Panc1 (cell line): ENCODE data around the gene SOX21. TPM values are rescaled to one million over a fixed set of nuclear protein-coding genes. Genes with fewer than 3 reads are reported as not detected.

Source experiments
- ATAC-seq: fragments of 200-7000 bp; cut with Tn5 transposase; 2 replicates; pipeline ENCODE4 v1.9.1; 2020; ENCODE audit warnings: mild to moderate bottlenecking, moderate library complexity
- BruUV-seq: library from RNA; stranded (reverse); fragments of 400-500 nt; replicated peaks from 2 replicates; lab custom pipeline; 2021; lab: Mats Ljungman, UMichigan
- CTCF ChIA-PET: fragments of 300-600 bp; sonication (Branson Sonifier 250); formaldehyde crosslinking; loops from one replicate; lab custom pipeline; 2022; ENCODE audit warnings: antibody characterized with exemption; lab: Charles Lee
- POLR2A ChIA-PET: fragments of 300-600 bp; sonication (Branson Sonifier 250); formaldehyde crosslinking; loops from one replicate; lab custom pipeline; 2022; ENCODE audit warnings: antibody characterized with exemption; lab: Charles Lee
- DNase-seq: peaks from one replicate; pipeline ENCODE4 v3.0.0-alpha.2; 2010; ENCODE audit warnings: low read depth, low spot score
- H3K27ac ChIP-seq: 2 replicates; pipeline ENCODE4 v1.5.1; 2011; ENCODE audit warnings: mild to moderate bottlenecking, low read length, inconsistent platforms
- H3K27me3 ChIP-seq: fragments of 200-500 bp; sonication (Bioruptor generic); 2 replicates; pipeline ENCODE4 v1.6.0; 2014; ENCODE audit warnings: low read length, inconsistent platforms; ENCODE audit not compliant: control insufficient read depth, insufficient read depth
- H3K36me3 ChIP-seq: fragments of 200-500 bp; sonication (Bioruptor generic); 2 replicates; pipeline ENCODE4 v1.5.1; 2014; ENCODE audit warnings: inconsistent platforms, mild to moderate bottlenecking, low read length, moderate library complexity; ENCODE audit not compliant: control insufficient read depth, insufficient read depth
- H3K4me1 ChIP-seq: 2 replicates; pipeline ENCODE4 v1.5.1; 2011; ENCODE audit warnings: inconsistent platforms, mild to moderate bottlenecking, low read length, moderate library complexity; ENCODE audit not compliant: control insufficient read depth, insufficient read depth
- H3K4me3 ChIP-seq, 2 experiments: 2 replicates each; pipeline ENCODE4 v1.5.1; 2011 to 2012; ENCODE audit warnings: low read depth in 2 of 2, low read length in 2 of 2, mild to moderate bottlenecking in 2 of 2, inconsistent platforms in 1 of 2, moderate library complexity in 1 of 2
- H3K9me3 ChIP-seq: fragments of 200-500 bp; sonication (Bioruptor generic); 2 replicates; pipeline ENCODE4 v1.5.1; 2014; ENCODE audit warnings: low read depth, mild to moderate bottlenecking, inconsistent platforms, low read length, moderate library complexity; ENCODE audit not compliant: control insufficient read depth, insufficient read depth
- POLR2AphosphoS5 ChIP-seq: IDR thresholded peaks from 2 replicates; pipeline ENCODE4 v1.6.1; 2012; ENCODE audit warnings: mild to moderate bottlenecking, low read depth, low read length, moderate library complexity
- REST ChIP-seq, 2 experiments: IDR thresholded peaks; 2 replicates each; pipeline ENCODE4 v1.6.1; 2011 to 2012; ENCODE audit warnings: low read depth in 2 of 2, control low read depth in 1 of 2, low read length in 1 of 2, mild to moderate bottlenecking in 1 of 2, moderate library complexity in 1 of 2; ENCODE audit not compliant: insufficient read depth in 1 of 2
- SIN3A ChIP-seq: IDR thresholded peaks from 2 replicates; pipeline ENCODE4 v1.6.1; 2012; ENCODE audit warnings: low read depth, mild to moderate bottlenecking, low read length, moderate library complexity, borderline replicate concordance; ENCODE audit not compliant: insufficient read depth
- TCF7L2 ChIP-seq: IDR thresholded peaks from 2 replicates; pipeline ENCODE4 v1.6.1; 2011; ENCODE audit warnings: mild to moderate bottlenecking, low read depth, low read length, inconsistent platforms
- in situ Hi-C: cut with HindIII; loops from 2 replicates; pipeline ENCODE4 v1.10.0; 2016; ENCODE audit warnings: low sequenced_read_pairs, low pct_unique_long_range_greater_than_20kb
- intact Hi-C: fragments of 100-400 bp; cut with micrococcal nuclease; formaldehyde crosslinking; loops from one replicate; pipeline ENCODE4 v1.10.0; 2022; ENCODE audit not compliant: unreplicated experiment
- total RNA-seq: library from RNA; stranded (reverse); gene quantifications from one replicate; pipeline ENCODE4 v1.2.1, GENCODE V29; 2021; ENCODE audit not compliant: unreplicated experiment
- TF ChIP-seq, protein P1 (sequence below): fragments of 450-650 bp; IDR thresholded peaks from 2 replicates; pipeline ENCODE4 v1.5.1; 2017; ENCODE audit warnings: mild to moderate bottlenecking

SOX21 gene
- total RNA-seq, 1 experiment from 2014 or later, result 3.5 TPM

DNA sequence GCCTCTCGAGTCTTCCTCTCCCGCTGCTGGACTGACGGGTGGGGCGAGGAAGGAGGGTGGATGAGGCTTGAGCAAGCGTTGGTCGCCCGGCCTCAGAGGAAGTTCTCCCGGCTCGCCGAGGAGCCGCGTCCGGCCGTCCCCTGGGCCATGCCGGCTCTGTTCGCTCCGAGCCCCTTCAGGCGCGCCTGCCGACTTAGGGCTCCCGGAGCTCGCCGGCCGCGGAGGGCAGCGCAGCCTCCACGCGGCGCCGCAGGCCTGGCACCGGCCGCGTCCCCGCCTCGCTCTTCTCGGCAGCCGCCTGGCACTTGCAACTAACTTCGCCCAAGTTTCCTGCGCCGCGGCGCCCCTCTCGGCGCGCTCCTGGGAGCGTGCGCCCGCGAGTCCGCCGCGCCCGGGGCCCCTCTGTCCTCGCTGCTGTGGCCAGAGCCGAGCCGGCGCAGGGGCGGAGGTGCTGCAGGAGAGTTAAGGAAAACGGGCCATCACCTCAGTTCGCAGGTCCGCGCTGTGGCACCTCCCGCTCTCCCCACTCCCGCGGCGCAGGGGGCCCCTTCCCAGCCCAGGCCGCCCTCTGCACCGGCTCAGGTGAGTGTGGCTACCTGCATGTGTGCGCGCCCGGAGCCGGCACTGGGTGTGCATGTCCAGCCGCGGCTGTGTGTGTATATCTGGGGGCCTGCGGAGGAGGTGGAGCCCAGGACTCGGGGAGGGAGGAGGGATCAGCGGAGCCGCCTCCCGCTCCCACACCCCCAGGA is 641 bp upstream of the SOX21 start:
- TF ChIP-seq TCF7L2 (no peak), SIN3A (peak; percentile 58; the same call in 1 of the 2 replicates), POLR2AphosphoS5 (no peak)
- TF ChIP-seq, protein P1, sequence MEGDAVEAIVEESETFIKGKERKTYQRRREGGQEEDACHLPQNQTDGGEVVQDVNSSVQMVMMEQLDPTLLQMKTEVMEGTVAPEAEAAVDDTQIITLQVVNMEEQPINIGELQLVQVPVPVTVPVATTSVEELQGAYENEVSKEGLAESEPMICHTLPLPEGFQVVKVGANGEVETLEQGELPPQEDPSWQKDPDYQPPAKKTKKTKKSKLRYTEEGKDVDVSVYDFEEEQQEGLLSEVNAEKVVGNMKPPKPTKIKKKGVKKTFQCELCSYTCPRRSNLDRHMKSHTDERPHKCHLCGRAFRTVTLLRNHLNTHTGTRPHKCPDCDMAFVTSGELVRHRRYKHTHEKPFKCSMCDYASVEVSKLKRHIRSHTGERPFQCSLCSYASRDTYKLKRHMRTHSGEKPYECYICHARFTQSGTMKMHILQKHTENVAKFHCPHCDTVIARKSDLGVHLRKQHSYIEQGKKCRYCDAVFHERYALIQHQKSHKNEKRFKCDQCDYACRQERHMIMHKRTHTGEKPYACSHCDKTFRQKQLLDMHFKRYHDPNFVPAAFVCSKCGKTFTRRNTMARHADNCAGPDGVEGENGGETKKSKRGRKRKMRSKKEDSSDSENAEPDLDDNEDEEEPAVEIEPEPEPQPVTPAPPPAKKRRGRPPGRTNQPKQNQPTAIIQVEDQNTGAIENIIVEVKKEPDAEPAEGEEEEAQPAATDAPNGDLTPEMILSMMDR, result no peak

DNA sequence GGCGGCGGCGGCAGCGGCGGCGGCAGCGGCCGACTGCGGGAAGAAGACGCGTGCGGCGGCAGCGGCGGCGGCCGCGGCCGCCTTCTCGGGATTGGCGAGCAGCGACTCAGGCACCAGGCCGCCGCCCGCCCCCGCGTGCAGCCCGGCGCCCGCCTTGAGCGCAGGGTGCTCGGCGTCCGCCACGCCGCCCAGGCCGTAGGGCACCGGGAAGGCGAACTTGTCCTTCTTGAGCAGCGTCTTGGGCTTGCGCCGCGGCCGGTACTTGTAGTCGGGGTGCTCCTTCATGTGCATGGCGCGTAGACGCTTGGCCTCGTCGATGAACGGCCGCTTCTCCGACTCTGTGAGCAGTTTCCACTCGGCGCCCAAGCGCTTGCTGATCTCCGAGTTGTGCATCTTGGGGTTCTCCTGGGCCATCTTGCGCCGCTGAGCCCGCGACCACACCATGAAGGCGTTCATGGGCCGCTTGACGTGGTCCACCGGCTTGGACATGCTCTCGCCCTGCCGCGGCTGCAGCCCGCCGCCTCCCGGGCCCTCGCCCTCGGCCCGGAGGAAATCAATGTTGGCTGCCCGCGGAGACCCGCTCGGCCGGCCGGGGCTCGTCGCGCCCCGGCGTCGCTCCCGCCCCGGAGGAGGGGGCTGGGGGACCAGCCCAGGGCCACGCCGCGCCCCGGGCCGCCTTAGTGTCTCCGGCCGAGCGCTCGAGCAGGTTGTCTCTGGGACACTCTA is 621 bp downstream of the SOX21 start:
- Histone ChIP-seq H3K27ac (no peak overlapping the region), H3K36me3 (no peaks in the 10 kb centered on the region), H3K9me3 (no peaks in the 10 kb centered on the region), H3K4me1 (peaks cover 8% of the 10 kb centered on the region; the same call in 1 of the 2 replicates), H3K4me3 (peak overlapping the region; percentile 48 to 69), H3K27me3 (peaks cover 2% of the 10 kb centered on the region; the same call in 1 of the 2 replicates)
- ATAC-seq (peak; percentile 19), DNase-seq (no peak)
- POLR2A ChIA-PET, result no interaction called here
- in situ Hi-C loops, result no loop called here
- TF ChIP-seq SIN3A, result no peak
- no peak for TF ChIP-seq TCF7L2
- TF ChIP-seq REST (IDR thresholded peaks at IDR 0.05; ENCODE audit: insufficient read depth in 1 of 2, low read depth in 2 of 2, low read length in 1 of 2), result no peak
- TF ChIP-seq, protein P1, result no peak; the same call in 1 of the 2 replicates
- no peak for TF ChIP-seq POLR2AphosphoS5
- intact Hi-C loops, result no loop called here
- CTCF ChIA-PET, result interaction anchor here (0.5 kb wide), 1 partner anchor 88 kb away, joined by 3 read pairs; no protein-coding TSS in a partner anchor
- no TSS peak for BruUV-seq

More for the DNA sequence above, 641 bp upstream of the SOX21 start:
- Histone ChIP-seq H3K9me3 (no peaks in the 10 kb centered on the region), H3K36me3 (no peaks in the 10 kb centered on the region), H3K4me3 (peak overlapping the region; percentile 48 to 69), H3K27ac (no peak overlapping the region), H3K27me3 (peaks cover 2% of the 10 kb centered on the region; the same call in 1 of the 2 replicates), H3K4me1 (0 out of 2 replicates have a peak, but pooled peaks cover 4% of the 10 kb centered on the region)
- ATAC-seq (peak; percentile 72), DNase-seq (no peak)
- intact Hi-C loops (no loop called here), in situ Hi-C loops (no loop called here)
- CTCF ChIA-PET, result no interaction called here
- BruUV-seq, result no TSS peak
- POLR2A ChIA-PET, result no interaction called here
